Subcutaneous adipose tissue (tissue), 4 donors: Measurements from ENCODE around the gene DAPK1. TPM values are rescaled to one million over a fixed set of nuclear protein-coding genes. Genes with fewer than 3 reads are reported as not detected.

Experiments used
- CTCF ChIP-seq: fragments of 450-650 bp; IDR thresholded peaks from one replicate; pipeline ENCODE4 v1.5.1; 2016; ENCODE audit warnings: low read depth, mild to moderate bottlenecking, control low read depth, antibody characterized with exemption, moderate library complexity
- total RNA-seq, 4 donors: library from RNA; depleted of rRNA; stranded (reverse); fragments of >200 nt; gene quantifications; one replicate each; pipeline ENCODE4 v1.1.0, GENCODE V29; 2016

DAPK1 gene
- total RNA-seq, 4 donors from 2014 or later: 29.5 to 63.2 (median 43.4) TPM

- TF ChIP-seq CTCF: no peak
Observed at GRCh38 chr9:87650611-87651295, 153.1 kb downstream of the DAPK1 start.

GRCh38 chr9:87651431-87651830, 153.8 kb downstream of the DAPK1 start:
- no peak for TF ChIP-seq CTCF

GRCh38 chr9:87653941-87654340, 156.3 kb downstream of the DAPK1 start:
- TF ChIP-seq CTCF: no peak

GRCh38 chr9:87655731-87656130, 158.1 kb downstream of the DAPK1 start:
- TF ChIP-seq CTCF: no peak

- TF ChIP-seq CTCF: no peak
Observed at GRCh38 chr9:87656485-87656884, 158.8 kb downstream of the DAPK1 start.

- no peak for TF ChIP-seq CTCF
Observed at GRCh38 chr9:87657190-87657589, 159.5 kb downstream of the DAPK1 start.

- TF ChIP-seq CTCF: no peak
Observed at GRCh38 chr9:87657893-87658292, 160.2 kb downstream of the DAPK1 start.
